Hematopoietic multipotent progenitor cell treated with erythropoietin and hydrocortisone succinate and interleukin-3 and kit ligand, for 15 days (in vitro differentiated cells): Measurements from ENCODE around the gene EPB41L2.
"Not testable (repeated sequence)": the region's sequence is repeated elsewhere in the genome, so short reads cannot be mapped to it uniquely, and the experiment has no call there.

ENCODE experiments used
- DNase-seq: peaks from one replicate; pipeline ENCODE4 v3.0.0-alpha.2; 2015; ENCODE audit warnings: low spot score

EPB41L2 gene

GRCh38 chr6:130944486-130944885 is 118.6 kb downstream of the EPB41L2 start:
- DNase-seq = no peak

GRCh38 chr6:130943738-130944137 is 119.3 kb downstream of the EPB41L2 start:
- DNase-seq = no peak

- not testable (repeated sequence) for DNase-seq
These were observed 120.3 kb downstream of the EPB41L2 start for GRCh38 chr6:130942752-130943151.

- DNase-seq = no peak
These were observed 125.0 kb downstream of the EPB41L2 start for GRCh38 chr6:130937942-130938604.

GRCh38 chr6:130936933-130937332 is 126.1 kb downstream of the EPB41L2 start:
- DNase-seq = no peak

GRCh38 chr6:130935978-130936377 is 127.1 kb downstream of the EPB41L2 start:
- DNase-seq = no peak

GRCh38 chr6:130934848-130935585 is 128.0 kb downstream of the EPB41L2 start:
- DNase-seq = no peak

- no peak for DNase-seq
These were observed 129.3 kb downstream of the EPB41L2 start for GRCh38 chr6:130933712-130934200.

GRCh38 chr6:130932921-130933320 is 130.1 kb downstream of the EPB41L2 start:
- DNase-seq = no peak

- DNase-seq = no peak
These were observed 130.6 kb downstream of the EPB41L2 start for GRCh38 chr6:130932438-130932837.

- DNase-seq = no peak
These were observed 131.4 kb downstream of the EPB41L2 start for GRCh38 chr6:130931683-130932082.

- no peak for DNase-seq
These were observed 133.9 kb downstream of the EPB41L2 start for GRCh38 chr6:130929036-130929678.

- no peak for DNase-seq
These were observed 134.7 kb downstream of the EPB41L2 start for GRCh38 chr6:130928158-130928912.

- no peak for DNase-seq
These were observed 135.7 kb downstream of the EPB41L2 start for GRCh38 chr6:130927305-130927704.

GRCh38 chr6:130923350-130923749 is 139.7 kb downstream of the EPB41L2 start:
- no peak for DNase-seq

GRCh38 chr6:130922922-130923321 is 140.1 kb downstream of the EPB41L2 start:
- no peak for DNase-seq

- no peak for DNase-seq
These were observed 142.1 kb downstream of the EPB41L2 start for GRCh38 chr6:130920969-130921368.

GRCh38 chr6:130918171-130918570 is 144.9 kb downstream of the EPB41L2 start:
- DNase-seq = no peak

- DNase-seq = not testable (repeated sequence)
These were observed 147.4 kb downstream of the EPB41L2 start for GRCh38 chr6:130915606-130916005.

GRCh38 chr6:130913120-130913519 is 149.9 kb downstream of the EPB41L2 start:
- no peak for DNase-seq

GRCh38 chr6:130912434-130912833 is 150.6 kb downstream of the EPB41L2 start:
- DNase-seq = no peak

- DNase-seq = no peak
These were observed 154.1 kb downstream of the EPB41L2 start for GRCh38 chr6:130908958-130909357.
